SK-N-SH (cell line): ENCODE data around the gene HYCC2. TPM values are rescaled to one million over a fixed set of nuclear protein-coding genes. Genes with fewer than 3 reads are reported as not detected.
"Not testable (repeated sequence)": the region's sequence is repeated elsewhere in the genome, so short reads cannot be mapped to it uniquely, and the experiment has no call there.

ENCODE experiments used
- CTCF ChIA-PET: fragments of 300-600, 350-600 bp; formaldehyde crosslinking; extraction: SDS; loops from one replicate; lab custom pipeline; 2021; lab: Yijun Ruan, JAX
- POLR2A ChIA-PET: fragments of 350-600 bp; sonication (Branson Sonifier 250); formaldehyde crosslinking; extraction: SDS; loops from one replicate; lab custom pipeline; 2020; ENCODE audit warnings: antibody characterized with exemption, inconsistent platforms; lab: Yijun Ruan, JAX
- DNase-seq: peaks from one replicate; pipeline ENCODE4 v3.0.0; 2012
- H2AFZ ChIP-seq: fragments of 200-600 bp; sonication (generic); 2 replicates; pipeline ENCODE4 v1.8.1; 2016; ENCODE audit warnings: antibody characterized with exemption, mild to moderate bottlenecking, low read depth
- H3F3A ChIP-seq: fragments of 200-600 bp; sonication (generic); replicated peaks from 2 replicates; pipeline ENCODE3; 2016; ENCODE audit warnings: antibody characterized with exemption, mild to moderate bottlenecking; ENCODE audit not compliant: insufficient read depth
- H3K27ac ChIP-seq, 2 experiments: fragments of 200-500 bp in 1 of 2; fragments of 200-600 bp in 1 of 2; sonication (Bioruptor generic) in 1 of 2; sonication (generic), shearing (Covaris generic) in 1 of 2; 2 replicates each; pipeline versions ENCODE4 v1.5.1 to v1.6.1; 2014 to 2016; ENCODE audit warnings: low read depth in 2 of 2, inconsistent platforms in 1 of 2, low read length in 1 of 2, mild to moderate bottlenecking in 1 of 2, mixed read lengths in 1 of 2
- H3K27me3 ChIP-seq: fragments of 200-600 bp; sonication (generic), shearing (Covaris generic); 2 replicates; pipeline ENCODE4 v1.6.1; 2016; ENCODE audit warnings: mixed run types; ENCODE audit not compliant: insufficient read depth
- H3K36me3 ChIP-seq, 2 experiments: fragments of 200-500 bp in 1 of 2; fragments of 200-600 bp in 1 of 2; sonication (Bioruptor generic) in 1 of 2; sonication (generic) in 1 of 2; replicated peaks in 1 of 2; 2 replicates each; pipeline versions ENCODE3 to v1.5.1; 2014 to 2016; ENCODE audit warnings: low read length in 1 of 2, mild to moderate bottlenecking in 1 of 2; ENCODE audit not compliant: insufficient read depth in 2 of 2, control insufficient read depth in 1 of 2
- H3K4me1 ChIP-seq, 2 experiments: fragments of 200-500 bp in 1 of 2; fragments of 200-600 bp in 1 of 2; sonication (Bioruptor generic) in 1 of 2; sonication (generic), shearing (Covaris generic) in 1 of 2; 2 replicates each; pipeline versions ENCODE4 v1.5.1 to v1.6.1; 2014 to 2016; ENCODE audit warnings: low read depth in 1 of 2, low read length in 1 of 2, mixed run types in 1 of 2; ENCODE audit not compliant: insufficient read depth in 2 of 2, control insufficient read depth in 1 of 2
- H3K4me2 ChIP-seq: fragments of 200-600 bp; sonication (generic), shearing (Covaris generic); 2 replicates; pipeline ENCODE4 v1.6.1; 2017; ENCODE audit warnings: mixed run types
- H3K4me3 ChIP-seq, 2 experiments: fragments of 200-500 bp in 1 of 2; fragments of 200-600 bp in 1 of 2; sonication (Bioruptor generic) in 1 of 2; sonication (generic), shearing (Covaris generic) in 1 of 2; 2 replicates each; pipeline versions ENCODE4 v1.5.1 to v1.8.1; 2014 to 2016; ENCODE audit warnings: low read depth in 2 of 2, inconsistent platforms in 1 of 2, low read length in 1 of 2, mild to moderate bottlenecking in 1 of 2, mixed read lengths in 1 of 2, moderate library complexity in 1 of 2
- H3K79me2 ChIP-seq: fragments of 200-600 bp; sonication (generic); 2 replicates; pipeline ENCODE4 v1.8.1; 2017; ENCODE audit warnings: mild to moderate bottlenecking; ENCODE audit not compliant: insufficient read depth
- H3K9ac ChIP-seq: fragments of 200-600 bp; sonication (generic); 2 replicates; pipeline ENCODE4 v1.6.1; 2017; ENCODE audit warnings: mixed run types
- H3K9me2 ChIP-seq: fragments of 200-600 bp; sonication (generic); 2 replicates; pipeline ENCODE4 v1.6.1; 2017; ENCODE audit warnings: mixed run types
- H3K9me3 ChIP-seq: fragments of 200-600 bp; sonication (generic); 2 replicates; pipeline ENCODE4 v1.6.1; 2017; ENCODE audit warnings: mixed run types, mild to moderate bottlenecking, moderate library complexity
- H4K20me1 ChIP-seq: fragments of 200-600 bp; sonication (generic); 2 replicates; pipeline ENCODE4 v1.6.1; 2017; ENCODE audit warnings: mild to moderate bottlenecking, mixed run types; ENCODE audit not compliant: insufficient read depth
- EP300 ChIP-seq, 2 experiments: IDR thresholded peaks; 2 replicates each; pipeline versions ENCODE4 v1.4.0 to v1.6.1; 2012; ENCODE audit warnings: borderline replicate concordance in 1 of 2, low read depth in 1 of 2, low read length in 1 of 2
- GATA2 ChIP-seq: sonication (generic); formaldehyde crosslinking; IDR thresholded peaks from 2 replicates; pipeline ENCODE4 v1.5.0; 2020; ENCODE audit warnings: mild to moderate bottlenecking, missing genetic modification reagents
- MXI1 ChIP-seq: IDR thresholded peaks from 2 replicates; pipeline ENCODE4 v1.6.1; 2012; ENCODE audit warnings: mild to moderate bottlenecking, low read depth, low read length, improper control_type of control experiment
- PBX3 ChIP-seq: IDR thresholded peaks from 2 replicates; pipeline ENCODE4; 2012
- POLR2AphosphoS5 ChIP-seq: IDR thresholded peaks from 2 replicates; pipeline ENCODE4 v1.6.1; 2012; ENCODE audit warnings: low read depth, low read length
- RCOR1 ChIP-seq: fragments of 150-350 bp; IDR thresholded peaks from 2 replicates; pipeline ENCODE4 v1.6.1; 2017; ENCODE audit warnings: antibody characterized with exemption, low read length
- RFX5 ChIP-seq: IDR thresholded peaks from 2 replicates; pipeline ENCODE4 v1.6.1; 2012; ENCODE audit warnings: mild to moderate bottlenecking, improper control_type of control experiment, low read length
- SMC3 ChIP-seq: IDR thresholded peaks from 2 replicates; pipeline ENCODE4 v1.6.1; 2012; ENCODE audit warnings: low read depth, low read length, improper control_type of control experiment
- WGBS: methylation state at CpG from one replicate; pipeline ENCODE4 v1.1.6; 2017; ENCODE audit warnings: low lambda C conversion rate; 5-methylcytosine and 5-hydroxymethylcytosine counted together
- polyA plus RNA-seq, 3 experiments: library from polyadenylated mRNA; depleted of rRNA; stranded (reverse); fragments of >200 nt; gene quantifications; 2 replicates each; pipeline ENCODE4 v1.2.3, GENCODE V29; 2012

HYCC2 gene
- polyA plus RNA-seq, 1 of the 3 experiments (the other 2 are of a cell fraction), result 1.2 TPM

GRCh38 chr2:201040867-201041628 is 30.4 kb downstream of the HYCC2 start:
- Histone ChIP-seq H3K4me1 (no peaks in the 10 kb centered on the region; a peak in 1 of 4 replicates), H3K27me3 (no peaks in the 10 kb centered on the region), H3K27ac (no peak overlapping the region), H3F3A (no peaks in the 10 kb centered on the region), H3K4me3 (no peak overlapping the region), H3K9me2 (no peaks in the 10 kb centered on the region), H3K79me2 (peaks cover 62% of the 10 kb centered on the region), H3K9ac (no peak overlapping the region), H3K4me2 (no peak overlapping the region), H3K36me3 (peaks cover 2 to 8% of the 10 kb centered on the region in 2 experiments), H3K9me3 (no peaks in the 10 kb centered on the region), H2AFZ (no peak overlapping the region), H4K20me1 (no peaks in the 10 kb centered on the region)
- TF ChIP-seq EP300 (IDR thresholded peaks at IDR 0.05; ENCODE audit: borderline replicate concordance in 1 of 2, low read depth in 1 of 2, low read length in 1 of 2) (no peak), PBX3 (no peak), RFX5 (no peak), SMC3 (no peak), POLR2AphosphoS5 (no peak), RCOR1 (no peak)
- CTCF ChIA-PET, result interaction anchor here (0.9 kb wide), 1 partner anchor 13 kb away, joined by 3 read pairs; no protein-coding TSS in a partner anchor
- POLR2A ChIA-PET, result no interaction called here
- 95% methylated on average over 4 of the region's 4 CpGs for WGBS
- DNase-seq, result no peak

- ChIA-PET CTCF (no interaction called here), POLR2A (no interaction called here)
- Histone ChIP-seq H3K9ac (no peak overlapping the region), H3K9me3 (no peaks in the 10 kb centered on the region), H3K9me2 (no peaks in the 10 kb centered on the region), H3K4me2 (no peak overlapping the region), H3K27me3 (no peaks in the 10 kb centered on the region), H3K79me2 (peaks cover 55% of the 10 kb centered on the region), H3K4me1 (no peaks in the 10 kb centered on the region), H3K4me3 (no peak overlapping the region), H3K36me3 (peaks cover 0 to 2% of the 10 kb centered on the region in 2 experiments), H3F3A (no peaks in the 10 kb centered on the region), H3K27ac (no peak overlapping the region), H2AFZ (no peak overlapping the region), H4K20me1 (no peaks in the 10 kb centered on the region)
- no peak for DNase-seq
- WGBS, result 93% methylated on average over 2 of the region's 2 CpGs
- TF ChIP-seq GATA2 (CRISPR knock-in tag) (no peak), MXI1 (no peak)
These were observed 32.6 kb downstream of the HYCC2 start for GRCh38 chr2:201038855-201039254.

GRCh38 chr2:201038361-201038760 is 33.1 kb downstream of the HYCC2 start:
- H3K4me2 ChIP-seq, H3K36me3 ChIP-seq, H3K27me3 ChIP-seq, H3K9me3 ChIP-seq, H3K9me2 ChIP-seq, H3K27ac ChIP-seq, DNase-seq, H3K4me1 ChIP-seq, H3F3A ChIP-seq, POLR2A ChIA-PET, H3K9ac ChIP-seq, H4K20me1 ChIP-seq, H2AFZ ChIP-seq, H3K4me3 ChIP-seq, CTCF ChIA-PET: not testable (repeated sequence)
- H3K79me2 ChIP-seq, result peaks cover 52% of the 10 kb centered on the region
- WGBS, result 98% methylated on average over 4 of the region's 4 CpGs

GRCh38 chr2:201034355-201034754 is 37.1 kb downstream of the HYCC2 start:
- H3K4me1 ChIP-seq, H4K20me1 ChIP-seq, H2AFZ ChIP-seq, H3K9me3 ChIP-seq, H3F3A ChIP-seq, POLR2A ChIA-PET, H3K4me3 ChIP-seq, H3K27me3 ChIP-seq, H3K36me3 ChIP-seq, H3K9ac ChIP-seq, H3K9me2 ChIP-seq, CTCF ChIA-PET, DNase-seq, H3K4me2 ChIP-seq, H3K27ac ChIP-seq: not testable (repeated sequence)
- H3K79me2 ChIP-seq, result peaks cover 56% of the 10 kb centered on the region
- 100% methylated on average over 1 of the region's 2 CpGs for WGBS
